ENCODE results near the gene ENOX1.

The ENOX1 gene

GRCh38 chr13:43434191-43434590, 352.6 kb downstream of the ENOX1 start:
- no peak overlapping the region for H3K4me3 ChIP-seq (ENCODE audit: low read depth, low read length, poor library complexity, severe bottlenecking)
- no peak overlapping the region for H3K4me2 ChIP-seq (ENCODE audit: low read length)
- no peaks in the 10 kb centered on the region for H4K20me1 ChIP-seq (ENCODE audit: insufficient read depth, low read length)
- no peaks in the 10 kb centered on the region for H3K79me2 ChIP-seq (ENCODE audit: insufficient read depth, low read length)
- no peaks in the 10 kb centered on the region for H3F3A ChIP-seq (ENCODE audit: insufficient read depth, low read length)
- no peak overlapping the region for H3K9ac ChIP-seq (ENCODE audit: low read length)
- no peaks in the 10 kb centered on the region for H3K36me3 ChIP-seq (ENCODE audit: insufficient read depth, low read length)
- no peaks in the 10 kb centered on the region for H3K4me1 ChIP-seq (ENCODE audit: insufficient read depth, low read length, severe bottlenecking)
- no peaks in the 10 kb centered on the region for H3K9me2 ChIP-seq (ENCODE audit: low read depth, low read length)
- no peak for TF ChIP-seq CTCF (IDR thresholded peaks at IDR 0.05; ENCODE audit: low read length)
- no peak for TF ChIP-seq EZH2 (IDR thresholded peaks at IDR 0.05; ENCODE audit: borderline replicate concordance, low read length)
- no peak overlapping the region for H3K27ac ChIP-seq (ENCODE audit: low read depth, low read length, poor library complexity, severe bottlenecking)
- no peak overlapping the region for H2AFZ ChIP-seq (ENCODE audit: low read length)
- no peaks in the 10 kb centered on the region for H3K9me3 ChIP-seq (ENCODE audit: low read length)
- H3K27me3 ChIP-seq (ENCODE audit: insufficient read depth, low read length), result no peaks in the 10 kb centered on the region

- H3K27me3 ChIP-seq (ENCODE audit: insufficient read depth, low read length), result no peaks in the 10 kb centered on the region
- H3K9me3 ChIP-seq (ENCODE audit: low read length), result no peaks in the 10 kb centered on the region
- no peaks in the 10 kb centered on the region for H3K4me1 ChIP-seq (ENCODE audit: insufficient read depth, low read length, severe bottlenecking)
- H4K20me1 ChIP-seq (ENCODE audit: insufficient read depth, low read length), result no peaks in the 10 kb centered on the region
- H3K36me3 ChIP-seq (ENCODE audit: insufficient read depth, low read length), result no peaks in the 10 kb centered on the region
- H2AFZ ChIP-seq (ENCODE audit: low read length), result no peak overlapping the region
- no peak overlapping the region for H3K4me2 ChIP-seq (ENCODE audit: low read length)
- TF ChIP-seq EZH2 (IDR thresholded peaks at IDR 0.05; ENCODE audit: borderline replicate concordance, low read length) (no peak), CTCF (IDR thresholded peaks at IDR 0.05; ENCODE audit: low read length) (no peak)
- H3F3A ChIP-seq (ENCODE audit: insufficient read depth, low read length), result no peaks in the 10 kb centered on the region
- H3K27ac ChIP-seq (ENCODE audit: low read depth, low read length, poor library complexity, severe bottlenecking), result no peak overlapping the region
- H3K79me2 ChIP-seq (ENCODE audit: insufficient read depth, low read length), result no peaks in the 10 kb centered on the region
- H3K4me3 ChIP-seq (ENCODE audit: low read depth, low read length, poor library complexity, severe bottlenecking), result no peak overlapping the region
- no peaks in the 10 kb centered on the region for H3K9me2 ChIP-seq (ENCODE audit: low read depth, low read length)
- H3K9ac ChIP-seq (ENCODE audit: low read length), result no peak overlapping the region
Measured at GRCh38 chr13:43433691-43434141, 353.1 kb downstream of the ENOX1 start.

GRCh38 chr13:43432958-43433357, 353.8 kb downstream of the ENOX1 start:
- Histone ChIP-seq H3K36me3 (ENCODE audit: insufficient read depth, low read length) (no peaks in the 10 kb centered on the region), H3K4me3 (ENCODE audit: low read depth, low read length, poor library complexity, severe bottlenecking) (no peak overlapping the region), H3K27me3 (ENCODE audit: insufficient read depth, low read length) (no peaks in the 10 kb centered on the region), H3K9me3 (ENCODE audit: low read length) (no peaks in the 10 kb centered on the region), H3K27ac (ENCODE audit: low read depth, low read length, poor library complexity, severe bottlenecking) (no peak overlapping the region), H3K9me2 (ENCODE audit: low read depth, low read length) (no peaks in the 10 kb centered on the region), H3F3A (ENCODE audit: insufficient read depth, low read length) (no peaks in the 10 kb centered on the region), H3K9ac (ENCODE audit: low read length) (no peak overlapping the region), H3K4me2 (ENCODE audit: low read length) (no peak overlapping the region), H2AFZ (ENCODE audit: low read length) (no peak overlapping the region), H3K79me2 (ENCODE audit: insufficient read depth, low read length) (no peaks in the 10 kb centered on the region), H3K4me1 (ENCODE audit: insufficient read depth, low read length, severe bottlenecking) (no peaks in the 10 kb centered on the region), H4K20me1 (ENCODE audit: insufficient read depth, low read length) (no peaks in the 10 kb centered on the region)
- no peak for TF ChIP-seq CTCF (IDR thresholded peaks at IDR 0.05; ENCODE audit: low read length)

Data from OCI-LY1 (cell line).